Esophagus squamous epithelium (tissue), 5 donors: Measurements from ENCODE around the gene HLX. TPM values are rescaled to one million over a fixed set of nuclear protein-coding genes. Genes with fewer than 3 reads are reported as not detected.

ENCODE experiments used
- DNase-seq: peaks from one replicate; lab custom pipeline; 2025; lab: John Stamatoyannopoulos, UW
- H3K27ac ChIP-seq, 4 donors: fragments of 200-600 bp; sonication (generic); one replicate each; pipeline ENCODE4 v1.5.1; 2016 to 2019; ENCODE audit warnings: mild to moderate bottlenecking in 1 of 4
- H3K27me3 ChIP-seq, 4 donors: fragments of 200-600 bp; sonication (generic); 1 replicate in 3 of 4; 2 replicates in 1 of 4; pipeline versions ENCODE4 v1.5.1 to v1.6.0; 2017 to 2021; ENCODE audit warnings: antibody characterized with exemption in 1 of 4
- H3K36me3 ChIP-seq, 3 donors: fragments of 200-600 bp; sonication (generic); one replicate each; pipeline ENCODE4 v1.5.1; 2016 to 2019
- H3K4me1 ChIP-seq, 3 donors: fragments of 200-600 bp; sonication (generic); one replicate each; pipeline ENCODE4 v1.5.1; 2017 to 2019
- H3K4me3 ChIP-seq, 4 donors: fragments of 200-600 bp; sonication (generic); 1 replicate in 3 of 4; 2 replicates in 1 of 4; pipeline ENCODE4 v1.5.1; 2016 to 2019; ENCODE audit warnings: mild to moderate bottlenecking in 2 of 4, moderate library complexity in 1 of 4
- H3K9me3 ChIP-seq, 3 donors: fragments of 200-600 bp; sonication (generic); one replicate each; pipeline ENCODE4 v1.5.1; 2016 to 2019
- CTCF ChIP-seq, 6 experiments: fragments of 450-650 bp in 4 of 6; fragments of 200-600 bp in 2 of 6; sonication (generic) in 2 of 6; IDR thresholded peaks; one replicate each; pipeline ENCODE4 v1.5.1; 2016 to 2019; ENCODE audit warnings: antibody characterized with exemption in 6 of 6, mild to moderate bottlenecking in 4 of 6, moderate library complexity in 4 of 6
- POLR2A ChIP-seq, 4 donors: fragments of 450-650 bp; IDR thresholded peaks; one replicate each; pipeline ENCODE4 v1.6.1; 2017; ENCODE audit warnings: antibody characterized with exemption in 4 of 4, mild to moderate bottlenecking in 4 of 4, moderate library complexity in 3 of 4
- WGBS, 2 donors: methylation state at CpG; one replicate each; pipeline ENCODE4 v1.1.5; 2018; 5-methylcytosine and 5-hydroxymethylcytosine counted together
- intact Hi-C: fragments of 100-400 bp; cut with DNase I; formaldehyde crosslinking; loops from one replicate; pipeline ENCODE4 v1.15.0; 2022
- total RNA-seq, 4 donors: library from RNA; depleted of rRNA; stranded (reverse); fragments of >200 nt; gene quantifications; one replicate each; pipeline ENCODE4 v1.1.0, GENCODE V29; 2016
- donor health status: DM: yes; HTN: yes; CAD: no.

The HLX gene
- total RNA-seq, 4 donors from 2014 or later: 0.23 to 7.2 (median 0.97) TPM

- Histone ChIP-seq H3K4me3 (peak overlapping the region; percentile 51 to 91 (median 66)), H3K27ac (peak overlapping the region; percentile 63 to 95 (median 90)), H3K27me3 (peaks cover 0 to 85% (median 14%) of the 10 kb centered on the region in 4 donors), H3K36me3 (peaks cover 0 to under 1% (median 0%) of the 10 kb centered on the region in 3 donors), H3K9me3 (no peaks in the 10 kb centered on the region), H3K4me1 (peaks cover 21 to 71% (median 26%) of the 10 kb centered on the region in 3 donors)
- intact Hi-C loops: loop anchor here (5.0 kb wide), 1 partner anchor 324 kb away; no protein-coding TSS in a partner anchor
- no peak for TF ChIP-seq POLR2A (IDR thresholded peaks at IDR 0.05)
- TF ChIP-seq CTCF (IDR thresholded peaks at IDR 0.05): no peak
- WGBS, 2 donors: 19 to 22% methylated on average over 23 to 31 of the region's 42 CpGs
- DNase-seq: no peak
Measured at GRCh38 chr1:220878191-220879075, 810 bp upstream of the HLX start.

- Histone ChIP-seq H3K27me3 (peaks cover 0 to 98% (median 15%) of the 10 kb centered on the region in 4 donors), H3K27ac (peak overlapping the region; percentile 78 to 95 (median 90)), H3K9me3 (no peaks in the 10 kb centered on the region), H3K36me3 (peaks cover 0 to 14% (median 0%) of the 10 kb centered on the region in 3 donors), H3K4me1 (peaks cover 21 to 76% (median 22%) of the 10 kb centered on the region in 3 donors), H3K4me3 (peak overlapping the region; percentile 51 to 91 (median 66))
- no peak for DNase-seq
- TF ChIP-seq CTCF (IDR thresholded peaks at IDR 0.05): peak in 1 of 6 experiments; percentile 4
- TF ChIP-seq POLR2A (IDR thresholded peaks at IDR 0.05): no peak
- intact Hi-C loops: loop anchor here (5.0 kb wide), 1 partner anchor 323 kb away; no protein-coding TSS in a partner anchor
- 0% methylated on average over 1 to 2 of the region's 94 CpGs for WGBS, 2 donors
Measured at GRCh38 chr1:220879509-220880361, 492 bp downstream of the HLX start.

- Histone ChIP-seq H3K36me3 (peaks cover 0 to 20% (median 0%) of the 10 kb centered on the region in 3 donors), H3K4me3 (peak overlapping the region; percentile 51 to 91 (median 66)), H3K27me3 (peaks cover 0 to 100% (median 15%) of the 10 kb centered on the region in 4 donors), H3K27ac (peak overlapping the region; percentile 78 to 95 (median 90)), H3K9me3 (no peaks in the 10 kb centered on the region), H3K4me1 (peaks cover 21 to 78% (median 22%) of the 10 kb centered on the region in 3 donors)
- 18 to 24% methylated on average over 7 of the region's 8 CpGs for WGBS, 2 donors
- DNase-seq: no peak
- intact Hi-C loops: no loop called here
- TF ChIP-seq POLR2A (IDR thresholded peaks at IDR 0.05) (no peak), CTCF (IDR thresholded peaks at IDR 0.05) (no peak)
Measured at GRCh38 chr1:220880362-220880670, 1.1 kb downstream of the HLX start.

GRCh38 chr1:220880726-220881506 lies 1.7 kb downstream of the HLX start:
- peaks cover 21 to 76% (median 22%) of the 10 kb centered on the region in 3 donors for H3K4me1 ChIP-seq
- intact Hi-C loops: no loop called here
- WGBS, 2 donors: 29% methylated on average over 23 to 27 of the region's 37 CpGs
- TF ChIP-seq POLR2A (IDR thresholded peaks at IDR 0.05) (peak in 1 of 4 donors; percentile 54), CTCF (IDR thresholded peaks at IDR 0.05) (no peak)
- H3K36me3 ChIP-seq: peaks cover 0 to 26% (median 0%) of the 10 kb centered on the region in 3 donors
- H3K9me3 ChIP-seq: no peaks in the 10 kb centered on the region
- peak overlapping the region; percentile 51 to 91 (median 66) for H3K4me3 ChIP-seq
- peak overlapping the region; percentile 11 to 95 (median 86) for H3K27ac ChIP-seq
- DNase-seq: no peak
- H3K27me3 ChIP-seq: peaks cover 0 to 100% (median 15%) of the 10 kb centered on the region in 4 donors
